Rectal smooth muscle tissue (tissue), 1 donor: ENCODE results near the gene SSTR1.

ENCODE experiments used
- H3K27ac ChIP-seq: one replicate; pipeline ENCODE4 v1.7.0; 2013; ENCODE audit warnings: low read depth, low read length, inconsistent platforms
- H3K27me3 ChIP-seq: one replicate; pipeline ENCODE4 v1.7.0; 2013; ENCODE audit warnings: low read length; ENCODE audit not compliant: control insufficient read depth, insufficient read depth
- H3K36me3 ChIP-seq: one replicate; pipeline ENCODE4 v1.7.0; 2013; ENCODE audit warnings: low read length; ENCODE audit not compliant: control insufficient read depth, insufficient read depth
- H3K4me1 ChIP-seq: one replicate; pipeline ENCODE4 v1.7.0; 2013; ENCODE audit warnings: low read length; ENCODE audit not compliant: control insufficient read depth, insufficient read depth
- H3K4me3 ChIP-seq: one replicate; pipeline ENCODE4 v1.7.0; 2013; ENCODE audit warnings: low read length
- H3K9ac ChIP-seq: one replicate; pipeline ENCODE4 v1.7.0; 2013; ENCODE audit warnings: low read length

The SSTR1 gene, protein sequence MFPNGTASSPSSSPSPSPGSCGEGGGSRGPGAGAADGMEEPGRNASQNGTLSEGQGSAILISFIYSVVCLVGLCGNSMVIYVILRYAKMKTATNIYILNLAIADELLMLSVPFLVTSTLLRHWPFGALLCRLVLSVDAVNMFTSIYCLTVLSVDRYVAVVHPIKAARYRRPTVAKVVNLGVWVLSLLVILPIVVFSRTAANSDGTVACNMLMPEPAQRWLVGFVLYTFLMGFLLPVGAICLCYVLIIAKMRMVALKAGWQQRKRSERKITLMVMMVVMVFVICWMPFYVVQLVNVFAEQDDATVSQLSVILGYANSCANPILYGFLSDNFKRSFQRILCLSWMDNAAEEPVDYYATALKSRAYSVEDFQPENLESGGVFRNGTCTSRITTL

DNA sequence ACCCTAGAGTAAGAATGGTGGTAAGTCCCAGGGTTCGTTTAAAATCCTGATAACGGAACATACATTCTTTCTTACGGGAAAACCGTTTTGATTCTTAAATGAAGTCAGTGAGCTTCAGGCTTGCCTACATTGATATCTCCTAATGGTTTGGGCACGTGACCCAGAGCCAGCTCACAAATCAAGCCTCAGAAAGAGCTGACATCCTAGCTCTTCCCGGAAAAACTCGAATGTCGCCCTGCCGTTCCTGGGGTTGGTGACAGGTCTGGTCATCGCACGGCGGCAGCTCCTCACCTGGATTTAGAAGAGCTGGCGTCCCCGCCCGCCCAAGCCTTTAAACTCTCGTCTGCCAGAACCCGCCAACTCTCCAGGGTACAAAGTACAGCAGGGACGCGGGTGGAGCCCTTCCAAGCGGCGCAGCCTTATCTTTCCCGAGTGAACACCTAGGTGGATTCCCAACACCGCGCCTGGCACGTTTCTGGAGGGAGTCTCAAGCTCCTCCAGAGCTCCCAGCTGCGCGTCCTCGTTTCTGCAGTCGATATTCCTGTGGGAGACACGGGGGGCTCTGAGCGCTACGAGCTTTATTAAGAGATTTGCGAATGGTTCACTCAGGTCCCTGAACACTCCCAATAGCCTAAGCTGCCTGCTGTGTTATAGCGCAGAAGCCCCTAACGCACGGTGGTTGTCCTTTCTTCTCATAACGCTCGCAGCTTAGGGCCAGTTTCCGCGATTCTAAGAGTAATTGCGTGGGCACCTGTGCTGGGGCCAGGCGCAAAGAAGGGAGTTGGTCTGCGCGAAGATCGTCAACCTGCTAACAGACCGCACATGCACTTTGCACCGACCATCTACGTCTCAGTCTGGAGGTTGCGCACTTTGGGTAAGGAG is at the start of gene SSTR1:
TSS of gene SSTR1 (plus strand) at position 169 of the 882 bp plus-strand sequence. CDS start 1,486 bp downstream, outside the sequence.
- no peak within 1 kb of the TSS for H3K9ac ChIP-seq
- no peaks in the 10 kb centered on the region for H3K36me3 ChIP-seq
- peak within 1 kb of the TSS; percentile 41 for H3K4me3 ChIP-seq
- H3K4me1 ChIP-seq = no peaks in the 10 kb centered on the region
- H3K27me3 ChIP-seq = peaks cover 9% of the 10 kb centered on the region
- no peak within 1 kb of the TSS for H3K27ac ChIP-seq

DNA sequence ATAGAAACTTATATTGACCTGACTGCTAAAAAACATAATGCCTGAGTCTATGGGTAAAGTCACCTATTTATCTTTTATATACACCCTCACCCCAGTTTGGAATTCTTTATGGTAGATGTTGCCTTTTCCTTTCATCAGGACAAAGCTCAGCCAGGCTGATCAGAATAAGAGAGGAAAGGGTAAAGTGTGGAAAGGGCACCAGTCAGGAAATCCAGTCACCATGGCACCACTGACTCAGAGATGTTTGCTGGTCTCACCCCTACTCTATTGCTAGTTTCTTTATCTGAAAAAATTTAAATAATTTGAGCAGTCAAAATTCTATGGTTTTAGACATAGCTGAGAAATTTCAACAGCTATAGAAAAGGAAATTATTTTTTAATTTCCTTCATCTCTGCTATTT is 49.2 kb upstream of the SSTR1 start:
- Histone ChIP-seq H3K27ac (no peak overlapping the region), H3K36me3 (no peaks in the 10 kb centered on the region), H3K27me3 (no peaks in the 10 kb centered on the region), H3K4me3 (no peak overlapping the region), H3K9ac (no peak overlapping the region), H3K4me1 (no peaks in the 10 kb centered on the region)

DNA sequence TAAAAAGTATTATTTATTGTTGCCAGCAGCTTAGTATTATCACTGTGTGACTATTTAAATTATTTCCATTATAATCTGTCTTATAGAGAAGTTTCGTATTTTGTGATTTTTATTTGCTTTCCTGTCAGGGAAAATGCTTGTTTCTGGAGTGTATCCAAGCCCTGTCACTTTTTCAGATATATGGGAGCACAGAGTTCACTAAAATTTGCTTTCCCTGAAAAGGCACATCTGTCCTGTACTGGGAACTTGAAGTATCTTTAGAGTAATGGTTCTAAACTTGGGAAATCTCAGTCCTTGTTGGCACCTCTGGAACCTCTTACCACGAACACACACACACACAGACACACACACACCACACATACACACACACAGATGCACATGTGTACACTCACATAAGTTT is 39.3 kb upstream of the SSTR1 start:
- Histone ChIP-seq H3K4me1 (no peaks in the 10 kb centered on the region), H3K4me3 (no peak overlapping the region), H3K36me3 (no peaks in the 10 kb centered on the region), H3K27me3 (no peaks in the 10 kb centered on the region), H3K27ac (no peak overlapping the region), H3K9ac (no peak overlapping the region)

DNA sequence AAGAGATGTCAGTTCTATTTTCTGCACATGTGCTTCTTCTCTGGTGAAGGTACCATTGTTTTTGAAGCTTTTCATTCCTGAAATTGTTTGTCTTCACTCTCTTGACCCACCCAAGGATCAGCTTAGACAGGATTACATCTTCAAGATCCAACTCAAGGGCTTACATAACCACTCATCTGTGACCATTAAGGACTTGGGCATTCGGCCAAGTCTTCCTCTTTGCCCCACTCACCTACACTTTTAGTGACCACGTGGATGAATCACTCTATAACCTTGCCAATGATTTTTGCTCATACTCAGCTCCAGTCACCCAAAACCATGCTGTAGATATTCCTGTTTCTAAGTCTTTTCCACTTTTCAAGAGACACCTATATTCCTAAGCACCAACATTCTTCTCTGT is 36.5 kb upstream of the SSTR1 start:
- Histone ChIP-seq H3K4me1 (no peaks in the 10 kb centered on the region), H3K9ac (no peak overlapping the region), H3K36me3 (no peaks in the 10 kb centered on the region), H3K27me3 (no peaks in the 10 kb centered on the region), H3K4me3 (no peak overlapping the region), H3K27ac (no peak overlapping the region)

DNA sequence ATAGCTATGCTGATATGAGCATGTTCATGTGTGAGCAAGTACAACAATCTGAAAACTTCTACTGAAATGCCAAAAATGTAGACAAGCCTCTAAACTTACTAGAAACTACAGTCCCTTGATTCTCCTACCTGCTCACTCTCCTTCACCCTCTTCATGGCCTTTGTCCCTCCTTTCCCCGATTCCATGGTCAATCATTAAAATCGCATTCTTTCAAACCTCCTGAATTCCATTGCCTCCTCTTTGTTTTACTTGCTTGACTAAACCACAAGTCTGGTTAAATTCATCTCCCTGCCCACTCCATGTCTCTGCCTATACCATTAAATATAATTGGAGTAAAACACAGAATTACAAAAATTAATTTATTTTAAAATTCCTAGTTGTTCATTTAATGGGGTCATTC is 33.0 kb upstream of the SSTR1 start:
- no peak overlapping the region for H3K27ac ChIP-seq
- no peak overlapping the region for H3K4me3 ChIP-seq
- no peaks in the 10 kb centered on the region for H3K4me1 ChIP-seq
- no peak overlapping the region for H3K9ac ChIP-seq
- no peaks in the 10 kb centered on the region for H3K36me3 ChIP-seq
- no peaks in the 10 kb centered on the region for H3K27me3 ChIP-seq

DNA sequence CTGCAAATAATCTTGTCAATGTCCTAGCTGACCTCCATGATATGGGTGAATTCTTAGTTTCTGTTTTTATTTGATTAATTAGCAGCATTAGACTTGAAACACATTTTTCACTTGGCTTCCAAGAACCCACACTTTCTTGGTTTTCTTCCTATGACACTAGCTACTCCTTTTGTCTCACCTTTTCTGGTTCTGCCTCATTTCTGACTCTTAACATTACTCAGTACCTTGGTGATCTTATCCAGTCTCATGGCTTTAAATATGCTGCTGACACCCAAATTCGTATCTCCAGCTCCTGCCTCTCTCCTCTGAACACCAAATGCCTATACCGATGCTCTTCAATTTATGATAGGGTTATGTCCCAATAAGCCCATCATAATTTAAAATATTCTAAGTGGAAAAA is 32.0 kb upstream of the SSTR1 start:
- H3K9ac ChIP-seq = no peak overlapping the region
- no peak overlapping the region for H3K27ac ChIP-seq
- H3K4me1 ChIP-seq = no peaks in the 10 kb centered on the region
- no peaks in the 10 kb centered on the region for H3K36me3 ChIP-seq
- H3K4me3 ChIP-seq = no peak overlapping the region
- no peaks in the 10 kb centered on the region for H3K27me3 ChIP-seq

DNA sequence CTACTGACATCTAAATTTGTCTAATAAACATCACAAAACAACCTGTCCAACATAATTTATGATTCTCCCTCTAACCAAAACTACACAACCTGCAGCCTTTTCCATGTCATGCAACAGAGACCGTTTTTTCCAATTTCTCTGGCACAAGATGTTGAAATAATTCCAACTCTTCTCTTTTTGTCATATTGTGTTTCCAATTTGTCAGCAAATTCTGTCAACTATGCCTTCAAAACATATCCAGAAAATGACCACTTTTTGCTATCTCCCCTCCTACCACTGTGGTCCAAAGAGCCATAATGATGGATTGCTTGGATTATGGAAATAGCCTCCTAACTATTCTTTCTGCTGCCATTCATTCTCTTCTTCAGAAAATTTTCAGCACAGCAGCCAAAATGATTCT is 31.3 kb upstream of the SSTR1 start:
- H3K4me1 ChIP-seq = no peaks in the 10 kb centered on the region
- H3K36me3 ChIP-seq = no peaks in the 10 kb centered on the region
- H3K27me3 ChIP-seq = no peaks in the 10 kb centered on the region
- H3K4me3 ChIP-seq = no peak overlapping the region
- H3K27ac ChIP-seq = no peak overlapping the region
- no peak overlapping the region for H3K9ac ChIP-seq

DNA sequence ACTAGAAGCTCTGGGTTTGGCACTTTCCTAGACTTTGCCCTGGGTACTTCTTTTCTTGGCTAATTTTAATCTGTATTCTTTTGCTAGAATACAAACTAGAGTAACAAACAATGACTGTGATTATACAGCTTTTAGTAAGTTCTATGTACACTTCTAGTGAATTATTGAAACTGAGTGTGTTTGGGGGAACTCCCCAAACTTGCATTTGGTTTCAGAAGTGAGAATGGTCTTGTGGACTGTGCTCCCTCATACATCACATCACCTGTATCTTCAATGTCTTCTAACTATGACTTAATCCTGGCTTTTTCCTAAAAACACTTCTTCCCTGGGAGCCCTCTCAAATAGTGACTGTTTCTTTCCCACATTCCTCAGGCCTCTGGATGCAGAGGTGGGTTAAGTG is 23.6 kb upstream of the SSTR1 start:
- Histone ChIP-seq H3K4me3 (no peak overlapping the region), H3K36me3 (no peaks in the 10 kb centered on the region)

DNA sequence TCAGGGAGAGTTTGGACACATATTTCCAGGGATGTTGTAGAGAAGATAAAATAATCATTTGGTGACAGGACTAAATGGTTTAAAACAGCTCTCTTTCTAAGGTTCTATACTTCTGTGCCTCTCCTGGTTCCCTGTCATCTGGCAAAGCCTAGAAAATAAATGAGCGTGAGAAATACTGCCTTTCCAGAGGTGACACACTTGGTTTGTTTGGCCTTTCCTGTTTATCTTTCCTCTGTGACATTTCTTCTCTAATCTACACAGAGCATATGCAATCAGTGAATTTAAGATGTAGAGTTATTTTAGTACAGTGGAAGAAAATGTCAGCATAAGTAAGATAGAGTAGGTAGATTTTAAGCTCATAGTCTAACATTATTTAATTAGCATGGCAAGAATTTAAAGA is 22.0 kb upstream of the SSTR1 start:
- Histone ChIP-seq H3K27me3 (no peaks in the 10 kb centered on the region), H3K36me3 (no peaks in the 10 kb centered on the region), H3K27ac (no peak overlapping the region), H3K4me3 (no peak overlapping the region), H3K9ac (no peak overlapping the region), H3K4me1 (no peaks in the 10 kb centered on the region)

More for the DNA sequence above, 23.6 kb upstream of the SSTR1 start:
- Histone ChIP-seq H3K27ac (no peak overlapping the region), H3K27me3 (no peaks in the 10 kb centered on the region), H3K4me1 (no peaks in the 10 kb centered on the region), H3K9ac (no peak overlapping the region)

DNA sequence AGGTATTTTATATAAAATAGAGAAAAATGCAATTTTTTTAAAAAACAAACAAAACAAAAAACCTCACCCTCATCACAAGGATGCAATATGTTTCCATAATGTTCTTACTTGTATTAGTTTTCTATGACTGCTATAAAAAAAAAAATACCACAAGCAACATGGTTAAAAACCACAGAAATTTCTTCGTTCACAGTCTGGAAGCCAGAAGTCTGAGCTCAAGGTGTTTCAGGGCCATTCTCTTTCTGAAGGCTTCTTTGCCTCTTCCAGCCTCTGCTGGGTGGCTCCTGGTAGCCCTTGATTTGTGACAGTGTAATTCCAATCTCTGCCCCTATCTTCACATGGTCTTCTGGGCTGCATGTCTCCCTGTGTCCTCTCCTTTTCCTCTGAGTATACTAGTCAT is 21.5 kb upstream of the SSTR1 start:
- Histone ChIP-seq H3K4me1 (no peaks in the 10 kb centered on the region), H3K27me3 (no peaks in the 10 kb centered on the region), H3K4me3 (no peak overlapping the region), H3K9ac (no peak overlapping the region), H3K36me3 (no peaks in the 10 kb centered on the region), H3K27ac (no peak overlapping the region)

DNA sequence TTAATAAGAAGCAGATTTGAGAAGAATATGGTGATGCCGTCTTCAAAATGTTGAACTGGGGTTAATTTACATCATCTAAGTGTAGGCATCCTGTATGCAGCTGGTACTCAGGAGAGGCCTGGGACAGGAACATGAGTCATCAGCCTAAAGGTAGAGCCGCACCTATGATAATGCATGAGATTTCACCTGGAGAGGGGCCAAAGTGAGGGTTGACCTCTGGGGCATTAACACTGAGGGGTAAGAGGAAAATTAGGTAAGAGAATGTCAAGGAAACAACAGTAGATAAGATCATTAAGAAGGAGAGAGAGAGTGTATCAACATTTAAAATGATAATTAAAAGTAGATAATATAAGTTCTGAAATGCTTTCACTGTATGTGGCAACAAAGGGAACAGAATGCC is 20.2 kb upstream of the SSTR1 start:
- H3K27me3 ChIP-seq = no peaks in the 10 kb centered on the region
- no peak overlapping the region for H3K9ac ChIP-seq
- H3K36me3 ChIP-seq = no peaks in the 10 kb centered on the region
- no peaks in the 10 kb centered on the region for H3K4me1 ChIP-seq
- H3K4me3 ChIP-seq = no peak overlapping the region
- no peak overlapping the region for H3K27ac ChIP-seq

DNA sequence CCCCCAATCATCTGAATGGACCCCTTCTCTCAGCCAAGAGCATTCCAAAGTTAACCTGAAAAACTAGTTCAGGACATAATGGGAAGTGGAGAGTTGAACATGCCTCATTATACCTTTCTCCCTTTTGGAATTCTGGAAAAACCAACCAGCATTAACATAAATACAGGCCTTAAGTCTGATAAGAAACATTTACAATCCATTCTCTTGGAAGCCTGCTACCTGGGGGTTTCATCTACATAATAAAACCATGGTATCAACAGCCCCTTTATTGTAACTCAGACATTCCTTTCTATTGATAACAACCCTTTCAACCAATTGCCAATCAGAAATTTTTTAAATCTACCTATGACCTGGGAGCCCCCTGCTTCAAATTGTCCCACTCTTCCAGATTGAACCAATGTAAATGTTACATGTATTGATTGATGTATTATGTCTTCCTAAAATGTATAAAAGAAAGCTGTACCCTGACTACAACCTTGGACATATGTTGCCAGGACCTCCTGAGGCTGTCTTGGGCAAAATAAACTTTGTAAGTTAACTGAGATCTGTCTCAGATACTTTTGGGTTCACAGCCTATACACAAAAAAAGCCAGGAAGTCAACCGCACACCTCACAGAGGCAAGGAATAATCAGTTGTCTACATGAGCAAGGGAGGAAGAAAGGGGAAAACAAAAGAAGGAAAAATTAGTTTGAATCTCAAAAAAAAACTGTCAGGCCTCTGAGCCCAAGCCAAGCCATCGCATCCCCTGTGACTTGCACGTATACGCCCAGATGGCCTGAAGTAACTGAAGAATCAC is 17.6 kb upstream of the SSTR1 start:
- Histone ChIP-seq H3K4me3 (no peak overlapping the region), H3K27me3 (no peaks in the 10 kb centered on the region), H3K4me1 (no peaks in the 10 kb centered on the region), H3K9ac (no peak overlapping the region), H3K27ac (no peak overlapping the region), H3K36me3 (no peaks in the 10 kb centered on the region)
